Adrenal gland (tissue), 5 donors: Measurements from ENCODE around the gene FBXO41.

Experiments
- POLR2A ChIP-seq, 2 donors: fragments of 450-650 bp; IDR thresholded peaks; one replicate each; pipeline ENCODE4 v1.6.1; 2017; ENCODE audit warnings: antibody characterized with exemption in 2 of 2, mild to moderate bottlenecking in 2 of 2, moderate library complexity in 1 of 2
- TF ChIP-seq, protein P1 (sequence below), 6 experiments: fragments of 450-650 bp in 4 of 6; fragments of 200-600 bp in 2 of 6; sonication (generic) in 1 of 6; IDR thresholded peaks; 1 replicate in 5 of 6; 2 replicates in 1 of 6; pipeline versions ENCODE4 v1.5.1 to v1.8.0; 2016 to 2021; ENCODE audit warnings: antibody characterized with exemption in 6 of 6, mild to moderate bottlenecking in 2 of 6, moderate library complexity in 1 of 6
- donor health status: DM: no; HTN: no; CAD: no.

DNA sequence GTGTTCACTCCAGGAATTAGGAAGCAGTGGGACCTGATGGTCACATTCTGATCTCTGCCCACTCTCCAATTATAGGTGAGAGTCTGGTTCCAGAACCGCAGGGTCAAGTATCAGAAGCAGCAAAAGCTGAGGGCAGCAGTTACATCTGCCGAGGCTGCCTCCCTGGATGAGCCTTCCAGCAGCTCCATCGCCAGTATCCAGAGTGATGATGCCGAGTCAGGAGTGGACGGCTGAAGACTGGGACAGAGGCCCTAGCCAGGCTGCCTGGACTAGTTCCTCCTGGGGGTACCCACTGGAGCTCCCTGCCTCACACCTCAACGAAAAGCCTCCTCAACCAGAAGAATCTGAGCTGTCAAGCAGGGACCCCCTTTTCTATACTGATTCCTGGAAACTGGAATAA is 73.6 kb downstream of the FBXO41 start:
- TF ChIP-seq, protein P1, sequence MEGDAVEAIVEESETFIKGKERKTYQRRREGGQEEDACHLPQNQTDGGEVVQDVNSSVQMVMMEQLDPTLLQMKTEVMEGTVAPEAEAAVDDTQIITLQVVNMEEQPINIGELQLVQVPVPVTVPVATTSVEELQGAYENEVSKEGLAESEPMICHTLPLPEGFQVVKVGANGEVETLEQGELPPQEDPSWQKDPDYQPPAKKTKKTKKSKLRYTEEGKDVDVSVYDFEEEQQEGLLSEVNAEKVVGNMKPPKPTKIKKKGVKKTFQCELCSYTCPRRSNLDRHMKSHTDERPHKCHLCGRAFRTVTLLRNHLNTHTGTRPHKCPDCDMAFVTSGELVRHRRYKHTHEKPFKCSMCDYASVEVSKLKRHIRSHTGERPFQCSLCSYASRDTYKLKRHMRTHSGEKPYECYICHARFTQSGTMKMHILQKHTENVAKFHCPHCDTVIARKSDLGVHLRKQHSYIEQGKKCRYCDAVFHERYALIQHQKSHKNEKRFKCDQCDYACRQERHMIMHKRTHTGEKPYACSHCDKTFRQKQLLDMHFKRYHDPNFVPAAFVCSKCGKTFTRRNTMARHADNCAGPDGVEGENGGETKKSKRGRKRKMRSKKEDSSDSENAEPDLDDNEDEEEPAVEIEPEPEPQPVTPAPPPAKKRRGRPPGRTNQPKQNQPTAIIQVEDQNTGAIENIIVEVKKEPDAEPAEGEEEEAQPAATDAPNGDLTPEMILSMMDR (IDR thresholded peaks at IDR 0.05) = no peak
- TF ChIP-seq POLR2A (IDR thresholded peaks at IDR 0.05) = no peak
